GM12892 (cell line): ENCODE results near the gene UST.
"Not testable (repeated sequence)": the region's sequence is repeated elsewhere in the genome, so short reads cannot be mapped to it uniquely, and the experiment has no call there.

Experiments
- POLR2A ChIP-seq: IDR thresholded peaks from 2 replicates; pipeline ENCODE4 v1.6.1; 2011; ENCODE audit warnings: low read depth, low read length, control low read depth
- POLR2AphosphoS5 ChIP-seq: IDR thresholded peaks from 2 replicates; pipeline ENCODE4 v1.6.1; 2011; ENCODE audit warnings: low read depth, low read length, control low read depth

GRCh38 chr6:149006236-149006635, 259.4 kb downstream of the UST start:
- not testable (repeated sequence) for TF ChIP-seq POLR2A, POLR2AphosphoS5
